ENCODE data around the gene YBX2. TPM values are rescaled to one million over a fixed set of nuclear protein-coding genes. Genes with fewer than 3 reads are reported as not detected.

The YBX2 gene
- total RNA-seq, 1 experiment from 2014 or later: 24.0 TPM

DNA sequence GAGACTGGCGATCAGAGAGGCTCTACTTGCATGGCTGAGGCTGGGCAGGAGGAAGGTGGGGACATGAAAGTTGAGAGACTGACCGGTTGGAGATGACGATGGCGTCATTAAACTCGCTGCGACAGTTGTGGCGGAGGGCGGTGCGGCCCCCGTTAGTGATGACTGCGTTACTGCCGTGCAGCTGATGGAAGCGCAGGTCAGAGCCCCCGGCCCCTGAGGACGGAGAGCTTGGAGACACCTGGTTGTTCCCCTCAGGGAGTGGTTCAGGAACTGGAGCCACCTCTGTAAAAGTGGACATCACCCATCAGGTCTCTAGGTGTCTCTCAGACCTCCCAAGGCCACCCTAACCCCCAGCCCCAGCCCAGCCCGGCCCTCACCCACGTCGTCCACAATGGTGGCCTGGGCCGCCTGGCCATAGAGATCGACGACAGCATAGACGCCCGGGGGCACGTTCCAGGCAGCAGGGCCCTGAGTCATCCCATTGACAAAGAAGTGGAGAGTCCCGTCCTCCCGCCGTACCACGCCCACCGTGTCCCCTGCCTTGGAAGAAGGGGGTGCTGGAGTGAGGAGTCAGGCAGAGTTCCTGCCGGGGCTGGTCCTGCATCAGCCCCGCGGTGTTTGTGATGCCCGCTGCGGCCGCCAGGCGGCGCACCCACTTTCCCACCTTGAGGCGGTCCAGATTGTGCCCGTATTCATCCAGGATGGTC is 29.4 kb upstream of the YBX2 start:
- H3K9me3 Mint-ChIP-seq: no peaks in the 10 kb centered on the region
- Histone ChIP-seq H2BK120ac (ENCODE audit: low read depth, low read length, poor library complexity, severe bottlenecking) (no peak overlapping the region), H4K20me1 (ENCODE audit: control insufficient read depth, insufficient read depth, insufficient read length) (no peaks in the 10 kb centered on the region), H3K79me2 (ENCODE audit: insufficient read depth, low read length) (peaks cover 2% of the 10 kb centered on the region; the same call in 1 of the 2 replicates), H2BK12ac (ENCODE audit: insufficient read length, low read depth, low read length) (no peak overlapping the region), H4K91ac (ENCODE audit: insufficient read length, low read depth, low read length) (no peak overlapping the region), H3K27ac (ENCODE audit: insufficient read length, low read depth, low read length) (no peak overlapping the region), H3K23ac (ENCODE audit: insufficient read length, low read depth, low read length) (no peak overlapping the region), H3T11ph (ENCODE audit: low read length) (no peak overlapping the region), H3K79me1 (ENCODE audit: insufficient read depth, low read depth, low read length, poor library complexity, severe bottlenecking) (no peaks in the 10 kb centered on the region), H3K27me3 (ENCODE audit: insufficient read depth, low read length) (no peaks in the 10 kb centered on the region), H4K5ac (ENCODE audit: insufficient read length, low read depth, low read length) (no peak overlapping the region), H3K4me2 (ENCODE audit: insufficient read depth, insufficient read length, low read length) (no peak overlapping the region), H3K4ac (ENCODE audit: low read depth, low read length) (no peak overlapping the region), H2AFZ (ENCODE audit: low read length) (no peak overlapping the region), H3K4me1 (ENCODE audit: insufficient read depth, low read length) (no peaks in the 10 kb centered on the region), H2AK5ac (ENCODE audit: insufficient read length, low read length) (no peak overlapping the region), H2BK5ac (ENCODE audit: insufficient read length, low read length) (no peak overlapping the region), H2BK20ac (ENCODE audit: low read depth, low read length, poor library complexity, severe bottlenecking) (no peak overlapping the region), H3K9ac (ENCODE audit: extremely low read depth, insufficient read length, low read length) (no peak overlapping the region), H3K23me2 (ENCODE audit: insufficient read length, low read depth, low read length, poor library complexity, severe bottlenecking) (peaks cover 5% of the 10 kb centered on the region), H3K18ac (ENCODE audit: insufficient read length, low read depth, low read length) (no peak overlapping the region), H2BK15ac (ENCODE audit: low read depth, low read length) (no peak overlapping the region), H3K56ac (ENCODE audit: insufficient read length, low read depth, low read length) (no peak overlapping the region), H3K9me3 (ENCODE audit: control insufficient read depth, low read depth, low read length) (no peaks in the 10 kb centered on the region), H3K14ac (ENCODE audit: insufficient read depth, low read length) (no peak overlapping the region), H4K8ac (replicated peaks; ENCODE audit: insufficient read length, low read depth, low read length) (no peak overlapping the region)
- TF ChIP-seq, protein P1, sequence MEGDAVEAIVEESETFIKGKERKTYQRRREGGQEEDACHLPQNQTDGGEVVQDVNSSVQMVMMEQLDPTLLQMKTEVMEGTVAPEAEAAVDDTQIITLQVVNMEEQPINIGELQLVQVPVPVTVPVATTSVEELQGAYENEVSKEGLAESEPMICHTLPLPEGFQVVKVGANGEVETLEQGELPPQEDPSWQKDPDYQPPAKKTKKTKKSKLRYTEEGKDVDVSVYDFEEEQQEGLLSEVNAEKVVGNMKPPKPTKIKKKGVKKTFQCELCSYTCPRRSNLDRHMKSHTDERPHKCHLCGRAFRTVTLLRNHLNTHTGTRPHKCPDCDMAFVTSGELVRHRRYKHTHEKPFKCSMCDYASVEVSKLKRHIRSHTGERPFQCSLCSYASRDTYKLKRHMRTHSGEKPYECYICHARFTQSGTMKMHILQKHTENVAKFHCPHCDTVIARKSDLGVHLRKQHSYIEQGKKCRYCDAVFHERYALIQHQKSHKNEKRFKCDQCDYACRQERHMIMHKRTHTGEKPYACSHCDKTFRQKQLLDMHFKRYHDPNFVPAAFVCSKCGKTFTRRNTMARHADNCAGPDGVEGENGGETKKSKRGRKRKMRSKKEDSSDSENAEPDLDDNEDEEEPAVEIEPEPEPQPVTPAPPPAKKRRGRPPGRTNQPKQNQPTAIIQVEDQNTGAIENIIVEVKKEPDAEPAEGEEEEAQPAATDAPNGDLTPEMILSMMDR (conservative IDR thresholded peaks at IDR 0.05): peak; percentile 97
- peak; percentile 90 for DNase-seq
- H3K27me3 Mint-ChIP-seq (ENCODE audit: low read depth): no peaks in the 10 kb centered on the region
- H3K4me3 Mint-ChIP-seq: peak overlapping the region in 1 of 2 experiments; percentile 48; a peak in 1 of 5 replicates
- WGBS (ENCODE audit: extremely low coverage, insufficient read length, low lambda C conversion rate): no CpG with 5 or more reads among the region's 39 CpGs
- H3K4me1 Mint-ChIP-seq: peaks cover 11% of the 10 kb centered on the region in 2 experiments
- H3K27ac Mint-ChIP-seq: peak overlapping the region in 1 of 3 experiments; percentile 70; a peak in 1 of 7 replicates
- H3K36me3 Mint-ChIP-seq (ENCODE audit: insufficient read depth in 1 of 3, low read depth in 3 of 3): peaks cover 36 to 73% (median 68%) of the 10 kb centered on the region in 3 experiments; a peak in 6 of 7 replicates

Measured in H9 (cell line).